BLaER1 treated with 17β-estradiol and CSF1 and Interleukin-3, amounts not matched to agents 10 nM and 100 nM (cell line): ENCODE results near the gene GFM1.

Experiments used
- H3K27ac ChIP-seq, 11 experiments: shearing (Covaris generic); formaldehyde crosslinking; 2 replicates each; pipeline ENCODE4 v1.8.1; 2022
- H3K27me3 ChIP-seq, 11 experiments: shearing (Covaris generic); formaldehyde crosslinking; 2 replicates each; pipeline ENCODE4 v1.8.1; 2022
- H3K36me3 ChIP-seq, 11 experiments: shearing (Covaris generic); formaldehyde crosslinking; 2 replicates each; pipeline ENCODE4 v1.8.1; 2022
- H3K4me1 ChIP-seq, 10 experiments: shearing (Covaris generic); formaldehyde crosslinking; 2 replicates each; pipeline ENCODE4 v1.8.1; 2022
- H3K4me2 ChIP-seq, 11 experiments: shearing (Covaris generic); formaldehyde crosslinking; 2 replicates each; pipeline ENCODE4 v1.8.1; 2022
- H3K4me3 ChIP-seq, 10 experiments: shearing (Covaris generic); formaldehyde crosslinking; 2 replicates each; pipeline ENCODE4 v1.8.1; 2022
- H3K9ac ChIP-seq, 11 experiments: shearing (Covaris generic); formaldehyde crosslinking; 2 replicates each; pipeline ENCODE4 v1.8.1; 2022
- H3K9me3 ChIP-seq, 11 experiments: shearing (Covaris generic); formaldehyde crosslinking; replicated peaks in 1 of 11; 2 replicates each; pipeline ENCODE4 v1.8.1; 2022
- H4K20me1 ChIP-seq, 11 experiments: shearing (Covaris generic); formaldehyde crosslinking; 2 replicates each; pipeline ENCODE4 v1.8.1; 2022
- Cebpa-rat ChIP-seq, 11 experiments: shearing (Covaris generic); IDR thresholded peaks; 2 replicates each; pipeline ENCODE4 v1.8.1; 2022

GFM1 gene

GRCh38 chr3:158644345-158644908 lies at the start of gene GFM1:
Gene GFM1 (plus strand): TSS chr3:158644527. CDS start chr3:158644635, 108 bp downstream.
- Histone ChIP-seq H3K27me3 (no peaks in the 10 kb centered on the region), H3K9ac (peak within 1 kb of the TSS; percentile 80 to 92 (median 90)), H3K4me3 (peak within 1 kb of the TSS; percentile 67 to 91 (median 80)), H4K20me1 (peaks cover 0 to 41% (median 0%) of the 10 kb centered on the region in 11 experiments; a peak in 4 of 22 replicates), H3K36me3 (peaks cover 32 to 39% (median 37%) of the 10 kb centered on the region in 11 experiments), H3K27ac (peak within 1 kb of the TSS; percentile 80 to 97 (median 90)), H3K9me3 (no peaks in the 10 kb centered on the region), H3K4me2 (peak within 1 kb of the TSS; percentile 66 to 87 (median 80)), H3K4me1 (peaks cover 10 to 15% (median 12%) of the 10 kb centered on the region in 10 experiments; a peak in 19 of 20 replicates)
- no peak for TF ChIP-seq Cebpa-rat (IDR thresholded peaks at IDR 0.05)

GRCh38 chr3:158600787-158601186 lies 43.5 kb upstream of the GFM1 start:
- no peak overlapping the region for H3K4me3 ChIP-seq
- no peaks in the 10 kb centered on the region for H3K4me1 ChIP-seq
- no peak overlapping the region for H3K4me2 ChIP-seq
- H3K27ac ChIP-seq = no peak overlapping the region
- H3K36me3 ChIP-seq = no peaks in the 10 kb centered on the region
- no peak overlapping the region for H3K9ac ChIP-seq
- no peaks in the 10 kb centered on the region for H3K27me3 ChIP-seq
- no peaks in the 10 kb centered on the region for H3K9me3 ChIP-seq
- TF ChIP-seq Cebpa-rat (IDR thresholded peaks at IDR 0.05) = no peak
- H4K20me1 ChIP-seq = no peaks in the 10 kb centered on the region

GRCh38 chr3:158602227-158602626 lies 42.1 kb upstream of the GFM1 start:
- H3K27ac ChIP-seq = no peak overlapping the region
- no peak overlapping the region for H3K9ac ChIP-seq
- no peak overlapping the region for H3K4me2 ChIP-seq
- H4K20me1 ChIP-seq = no peaks in the 10 kb centered on the region
- H3K27me3 ChIP-seq = no peaks in the 10 kb centered on the region
- no peaks in the 10 kb centered on the region for H3K9me3 ChIP-seq
- no peaks in the 10 kb centered on the region for H3K4me1 ChIP-seq
- no peak overlapping the region for H3K4me3 ChIP-seq
- TF ChIP-seq Cebpa-rat (IDR thresholded peaks at IDR 0.05) = no peak
- H3K36me3 ChIP-seq = no peaks in the 10 kb centered on the region

- Histone ChIP-seq H3K36me3 (no peaks in the 10 kb centered on the region), H3K4me2 (no peak overlapping the region), H3K4me1 (no peaks in the 10 kb centered on the region), H3K4me3 (no peak overlapping the region), H4K20me1 (no peaks in the 10 kb centered on the region), H3K9me3 (peaks cover 47 to 78% (median 68%) of the 10 kb centered on the region in 11 experiments), H3K27ac (no peak overlapping the region), H3K9ac (no peak overlapping the region), H3K27me3 (no peaks in the 10 kb centered on the region)
- no peak for TF ChIP-seq Cebpa-rat (IDR thresholded peaks at IDR 0.05)
These were observed 26.1 kb upstream of the GFM1 start for GRCh38 chr3:158617982-158618875.

- Histone ChIP-seq H3K36me3 (no peaks in the 10 kb centered on the region), H3K4me1 (no peaks in the 10 kb centered on the region), H3K9ac (no peak overlapping the region), H3K9me3 (peaks cover 10 to 23% (median 16%) of the 10 kb centered on the region in 11 experiments), H3K4me2 (no peak overlapping the region), H4K20me1 (no peaks in the 10 kb centered on the region), H3K27ac (no peak overlapping the region), H3K4me3 (no peak overlapping the region), H3K27me3 (no peaks in the 10 kb centered on the region)
- TF ChIP-seq Cebpa-rat (IDR thresholded peaks at IDR 0.05) = no peak
These were observed 18.4 kb upstream of the GFM1 start for GRCh38 chr3:158625881-158626280.

- Histone ChIP-seq H3K27ac (no peak overlapping the region), H3K4me3 (no peak overlapping the region), H3K27me3 (no peaks in the 10 kb centered on the region), H3K9me3 (no peaks in the 10 kb centered on the region), H3K36me3 (no peaks in the 10 kb centered on the region), H3K4me1 (no peaks in the 10 kb centered on the region), H3K4me2 (no peak overlapping the region), H4K20me1 (no peaks in the 10 kb centered on the region), H3K9ac (no peak overlapping the region)
- TF ChIP-seq Cebpa-rat (IDR thresholded peaks at IDR 0.05) = no peak
These were observed 12.3 kb upstream of the GFM1 start for GRCh38 chr3:158631981-158632380.

- H3K9ac ChIP-seq = no peak overlapping the region
- no peak overlapping the region for H3K4me2 ChIP-seq
- peaks cover 0 to 1% (median 0%) of the 10 kb centered on the region in 11 experiments; a peak in 6 of 22 replicates for H3K36me3 ChIP-seq
- H4K20me1 ChIP-seq = peaks cover 0 to 6% (median 0%) of the 10 kb centered on the region in 11 experiments; a peak in 2 of 22 replicates
- H3K4me1 ChIP-seq = peaks cover 4 to 7% (median 6%) of the 10 kb centered on the region in 10 experiments; a peak in 19 of 20 replicates
- TF ChIP-seq Cebpa-rat (IDR thresholded peaks at IDR 0.05) = no peak
- no peak overlapping the region for H3K4me3 ChIP-seq
- no peaks in the 10 kb centered on the region for H3K9me3 ChIP-seq
- H3K27me3 ChIP-seq = no peaks in the 10 kb centered on the region
- no peak overlapping the region for H3K27ac ChIP-seq
These were observed 3.7 kb upstream of the GFM1 start for GRCh38 chr3:158640646-158641045.

GRCh38 chr3:158642005-158642404 lies 2.3 kb upstream of the GFM1 start:
- no peak overlapping the region for H3K4me2 ChIP-seq
- no peaks in the 10 kb centered on the region for H3K9me3 ChIP-seq
- no peaks in the 10 kb centered on the region for H3K27me3 ChIP-seq
- H4K20me1 ChIP-seq = peaks cover 0 to 19% (median 0%) of the 10 kb centered on the region in 11 experiments; a peak in 4 of 22 replicates
- peaks cover 11 to 15% (median 13%) of the 10 kb centered on the region in 11 experiments for H3K36me3 ChIP-seq
- H3K27ac ChIP-seq = no peak overlapping the region
- H3K4me1 ChIP-seq = peaks cover 10 to 15% (median 12%) of the 10 kb centered on the region in 10 experiments; a peak in 19 of 20 replicates
- H3K4me3 ChIP-seq = no peak overlapping the region
- no peak for TF ChIP-seq Cebpa-rat (IDR thresholded peaks at IDR 0.05)
- H3K9ac ChIP-seq = no peak overlapping the region

- peaks cover 16 to 21% (median 19%) of the 10 kb centered on the region in 11 experiments for H3K36me3 ChIP-seq
- H3K27me3 ChIP-seq = no peaks in the 10 kb centered on the region
- no peaks in the 10 kb centered on the region for H3K9me3 ChIP-seq
- no peak overlapping the region for H3K9ac ChIP-seq
- H4K20me1 ChIP-seq = peaks cover 0 to 25% (median 0%) of the 10 kb centered on the region in 11 experiments; a peak in 4 of 22 replicates
- no peak overlapping the region for H3K4me3 ChIP-seq
- TF ChIP-seq Cebpa-rat (IDR thresholded peaks at IDR 0.05) = no peak
- H3K4me2 ChIP-seq = no peak overlapping the region
- H3K4me1 ChIP-seq = peaks cover 10 to 15% (median 12%) of the 10 kb centered on the region in 10 experiments; a peak in 19 of 20 replicates
- H3K27ac ChIP-seq = no peak overlapping the region
These were observed 1.7 kb upstream of the GFM1 start for GRCh38 chr3:158642474-158643210.
